NOMO-1 treated with DMSO at 0.1 percent for 48 hours (cell line): Measurements from ENCODE around the gene CCNDBP1.

ENCODE experiments used
- DNase-seq: peaks from one replicate; lab custom pipeline; 2025; ENCODE audit not compliant: unreplicated experiment; lab: John Stamatoyannopoulos, UW

The CCNDBP1 gene

GRCh38 chr15:43243020-43243645 lies 57.9 kb downstream of the CCNDBP1 start:
- DNase-seq = no peak

GRCh38 chr15:43244092-43244491 lies 58.9 kb downstream of the CCNDBP1 start:
- no peak for DNase-seq

GRCh38 chr15:43246261-43246774 lies 61.1 kb downstream of the CCNDBP1 start:
- peak; percentile 42 for DNase-seq
